Endometrial microvascular endothelial cells (primary cell): Measurements from ENCODE around the gene PADI3. TPM values are rescaled to one million over a fixed set of nuclear protein-coding genes. Genes with fewer than 3 reads are reported as not detected.

ENCODE experiments used
- in situ Hi-C: cut with HindIII; loops from 2 replicates; pipeline ENCODE4 v1.10.0; 2017; ENCODE audit warnings: low sequenced_read_pairs, low pct_unique_long_range_greater_than_20kb; ENCODE audit errors: inconsistent ontology term
- total RNA-seq: library from RNA; depleted of rRNA; stranded (reverse); fragments of >200 nt; gene quantifications from one replicate; pipeline ENCODE4 v1.2.3, GENCODE V29; 2015; ENCODE audit errors: inconsistent ontology term

Gene PADI3
- total RNA-seq, 1 donor from 2014 or later = not detected

DNA sequence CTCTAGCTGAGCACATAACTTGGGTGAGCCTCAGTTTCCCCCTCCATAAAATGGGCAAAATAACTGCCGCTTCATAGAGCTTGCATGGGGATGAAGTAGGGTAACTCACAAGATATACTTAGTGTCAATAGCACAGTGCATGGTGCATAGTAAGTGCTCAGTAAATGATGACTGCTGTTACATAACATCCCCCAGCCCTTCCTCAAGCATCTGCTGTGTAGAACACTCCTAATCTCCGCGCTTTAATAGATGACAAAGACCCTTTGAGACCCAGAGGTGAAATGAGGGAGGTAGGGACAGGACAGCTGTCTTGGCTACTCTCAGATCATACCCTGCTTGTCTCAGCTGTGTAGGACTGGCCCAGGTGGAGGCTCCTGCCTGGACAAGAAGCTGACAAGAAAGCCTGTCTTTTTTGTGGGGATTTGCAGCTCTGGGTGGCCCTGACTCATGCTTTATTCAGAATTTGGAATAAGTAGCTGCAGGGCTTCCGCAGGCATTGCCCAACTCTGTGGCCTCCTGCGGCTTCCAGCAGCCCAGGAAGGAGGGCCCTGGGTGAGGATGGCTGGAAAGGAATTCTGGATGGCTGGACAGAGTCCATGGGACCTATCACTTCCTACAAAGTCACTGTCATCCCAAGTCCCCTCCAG, 38.4 kb downstream of the PADI3 start:
- in situ Hi-C loops = no loop called here

DNA sequence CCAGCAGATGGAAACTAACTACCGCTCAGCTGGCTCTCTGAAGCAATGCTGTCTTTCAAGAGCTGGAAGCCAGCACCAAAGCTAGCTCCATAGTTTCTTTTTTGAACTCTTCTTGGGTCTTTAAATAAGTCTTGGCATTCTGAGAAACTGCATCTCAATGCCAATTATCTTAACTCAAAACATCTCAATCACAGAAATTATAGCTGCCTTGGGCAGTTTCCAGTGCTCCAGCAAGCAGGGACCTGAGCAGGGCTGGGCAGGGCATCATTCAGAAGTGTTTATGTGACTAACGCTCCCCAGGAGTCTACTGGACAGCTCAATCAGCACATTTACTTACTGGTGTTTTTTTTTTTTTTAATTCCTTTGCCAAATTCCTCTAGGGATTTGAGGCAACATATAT, 40.8 kb downstream of the PADI3 start:
- in situ Hi-C loops = no loop called here

- in situ Hi-C loops = no loop called here
Observed at GRCh38 chr1:17290553-17290952, 41.7 kb downstream of the PADI3 start.

- in situ Hi-C loops = no loop called here
Observed at GRCh38 chr1:17292299-17293160, 43.6 kb downstream of the PADI3 start.

- in situ Hi-C loops = no loop called here
Observed at GRCh38 chr1:17293681-17294425, 45.0 kb downstream of the PADI3 start.

DNA sequence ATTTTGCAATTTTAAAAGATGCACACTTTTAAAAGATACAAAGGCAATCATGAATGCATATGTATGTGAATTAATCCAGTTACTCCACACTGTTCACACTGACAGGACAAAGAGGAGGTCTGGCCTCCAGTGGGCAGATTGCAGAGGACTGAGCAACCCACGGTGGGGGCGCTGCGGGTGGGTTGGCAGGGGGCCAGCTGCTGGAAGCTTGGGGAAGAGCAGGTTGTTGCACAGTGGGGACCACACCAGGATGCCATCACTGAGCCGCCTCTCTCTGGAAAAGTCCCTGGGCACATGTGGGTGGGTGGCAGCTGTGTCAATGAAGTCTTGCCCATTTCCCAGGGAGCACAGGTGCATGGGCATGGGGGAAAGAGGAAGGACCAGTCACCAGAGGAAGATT, 46.4 kb downstream of the PADI3 start:
- in situ Hi-C loops = no loop called here

DNA sequence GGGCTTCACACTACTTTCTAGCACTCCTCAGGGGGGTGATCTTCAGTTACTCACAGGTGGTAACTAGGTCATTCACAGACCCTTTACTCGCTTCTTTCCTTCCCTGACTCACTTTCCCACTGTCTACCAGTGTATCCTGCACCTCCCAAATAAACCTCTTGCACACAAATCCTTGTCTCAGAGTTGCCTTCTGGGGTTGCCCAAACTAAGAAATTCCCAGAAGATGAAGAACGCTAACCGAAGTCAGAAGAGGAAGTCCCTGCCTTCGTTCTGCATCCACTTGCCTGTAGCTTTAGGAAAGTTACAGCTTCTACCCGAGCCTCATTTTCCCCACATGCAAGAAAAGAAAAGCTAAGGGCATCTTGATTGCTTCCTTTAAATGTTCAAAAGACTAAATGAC, 47.2 kb downstream of the PADI3 start:
- in situ Hi-C loops = no loop called here

DNA sequence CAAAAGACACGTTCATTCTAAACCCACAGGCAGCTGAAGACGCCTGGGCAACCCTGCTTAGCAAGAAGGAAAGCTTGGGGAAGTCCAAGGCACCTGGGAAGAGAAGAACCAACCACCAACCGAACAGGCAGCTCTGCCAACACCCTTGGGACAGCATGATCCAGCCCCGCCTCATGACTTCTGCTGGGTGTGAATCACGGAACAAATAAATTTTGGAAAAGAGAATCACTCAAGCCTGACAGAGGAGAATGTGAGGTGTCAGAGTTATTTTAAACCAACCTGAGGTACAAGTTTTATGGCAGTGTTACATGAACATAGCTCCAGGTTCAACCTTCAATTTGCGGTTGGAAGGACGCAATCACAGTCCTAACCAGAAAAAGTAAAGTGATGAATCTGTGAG, 49.1 kb downstream of the PADI3 start:
- in situ Hi-C loops = no loop called here

GRCh38 chr1:17301767-17302166, 52.9 kb downstream of the PADI3 start:
- in situ Hi-C loops = no loop called here

DNA sequence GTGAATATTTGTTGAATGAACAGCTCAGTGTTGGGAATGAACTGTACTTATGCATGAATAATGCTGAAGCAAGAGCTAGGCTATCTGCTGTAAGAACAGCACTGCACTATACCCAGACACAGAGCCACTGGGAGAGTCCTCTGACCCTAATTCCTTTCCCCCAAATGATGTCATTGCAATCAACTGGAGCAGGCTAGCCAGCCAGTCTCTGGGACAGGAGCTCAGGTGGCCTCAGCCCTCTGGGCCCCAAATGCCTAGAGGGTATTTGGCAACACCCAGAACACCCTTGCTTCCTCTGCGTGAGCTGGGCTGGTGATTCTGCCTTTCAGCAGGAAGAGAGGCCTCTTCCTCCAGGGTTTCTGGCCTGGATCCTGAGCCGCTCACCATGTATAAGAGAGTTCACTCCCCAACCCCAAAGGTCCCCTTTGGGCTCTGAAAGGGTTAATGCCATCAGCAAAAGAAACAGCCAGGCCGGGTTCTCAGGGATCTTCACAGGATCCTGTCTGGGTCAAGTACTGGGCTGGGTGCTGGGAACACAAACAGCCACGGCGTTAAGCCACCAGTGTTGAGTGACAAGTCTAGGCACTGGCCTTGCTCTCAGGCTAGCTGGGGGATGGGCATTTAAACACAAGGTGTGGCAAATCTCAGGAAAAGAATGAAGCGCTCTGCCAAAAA, 55.4 kb downstream of the PADI3 start:
- in situ Hi-C loops = no loop called here

DNA sequence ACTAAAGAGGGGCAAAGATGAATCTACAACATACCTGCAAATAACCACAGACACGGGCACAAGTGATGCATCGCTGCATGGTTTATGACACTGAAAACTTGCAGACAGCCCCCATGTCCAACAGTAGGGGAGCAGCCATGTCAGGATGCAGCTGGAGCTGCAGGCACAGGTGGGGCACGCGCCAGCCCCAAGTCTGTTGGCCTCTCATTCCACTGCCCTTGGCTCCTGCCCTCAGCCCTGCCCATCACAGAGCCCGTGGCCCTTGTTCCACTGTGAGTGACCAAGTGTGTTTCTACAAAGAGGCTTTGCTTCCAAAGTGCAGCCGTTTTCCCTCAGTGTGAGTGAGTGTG, 55.9 kb downstream of the PADI3 start:
- in situ Hi-C loops = no loop called here

DNA sequence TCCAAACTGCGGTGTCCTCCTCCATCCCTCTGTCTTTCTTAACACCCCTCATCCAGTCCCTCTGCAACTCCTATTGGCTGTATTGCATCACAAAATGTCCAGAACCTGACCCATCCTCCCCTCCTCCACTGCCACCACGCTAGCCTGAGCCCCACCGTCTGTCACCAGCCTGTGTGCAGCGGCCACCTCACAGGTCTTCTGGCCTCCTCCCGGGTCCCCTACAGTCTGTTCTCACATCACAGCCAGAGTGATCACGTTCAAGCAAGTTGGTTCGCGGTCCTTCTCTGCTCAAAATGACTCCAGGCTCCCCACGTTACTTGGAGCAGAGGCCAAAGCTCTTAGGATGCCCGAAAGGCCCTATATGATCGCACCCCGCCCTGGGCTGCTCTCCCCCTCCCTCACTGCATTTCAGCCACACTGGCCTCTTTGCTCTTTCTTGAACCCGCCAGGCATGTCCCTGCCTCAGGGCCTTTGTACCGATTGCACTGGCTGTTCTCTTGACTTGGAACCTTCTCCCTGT, 56.7 kb downstream of the PADI3 start:
- in situ Hi-C loops = no loop called here

DNA sequence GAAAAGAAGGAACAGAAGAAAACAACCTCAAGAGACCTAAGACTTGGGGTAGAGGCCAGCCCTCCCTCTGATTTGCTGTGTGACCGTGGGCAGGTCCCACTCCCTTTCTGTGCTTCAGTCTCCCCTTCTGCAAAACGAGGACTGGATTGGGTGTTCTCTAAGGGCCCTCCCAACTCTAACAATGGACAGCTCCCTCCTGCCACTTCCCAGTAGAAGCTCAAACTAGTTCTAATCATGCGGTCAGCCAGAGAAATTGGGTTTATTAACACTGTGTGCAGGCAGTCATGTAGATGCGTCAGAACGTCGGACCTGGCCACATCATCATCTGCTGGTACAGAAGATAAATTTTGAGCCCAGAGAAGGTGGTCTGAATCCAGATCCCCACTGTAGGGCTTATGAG, 57.5 kb downstream of the PADI3 start:
- in situ Hi-C loops = no loop called here

DNA sequence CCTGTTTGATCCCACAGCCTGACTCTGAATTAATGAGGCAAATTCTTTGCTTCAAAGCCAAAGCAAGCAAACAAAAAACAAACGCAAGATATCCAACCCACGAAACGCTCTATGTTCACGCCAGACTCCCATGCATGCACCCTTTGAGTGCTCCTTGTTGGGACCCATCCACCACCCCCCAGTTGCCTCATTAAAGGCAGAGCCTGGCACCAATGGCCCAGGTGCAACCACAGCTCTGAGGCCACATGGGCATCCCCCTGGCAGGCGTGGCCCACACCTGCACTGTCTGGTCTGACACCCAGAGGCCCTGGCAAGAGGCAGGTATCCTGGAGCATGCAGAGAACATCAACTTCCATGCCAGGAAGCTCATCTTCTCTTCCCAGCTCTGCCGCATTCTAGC, 58.0 kb downstream of the PADI3 start:
- in situ Hi-C loops = no loop called here

- in situ Hi-C loops = no loop called here
Observed at GRCh38 chr1:17307329-17307728, 58.4 kb downstream of the PADI3 start.

GRCh38 chr1:17307946-17308345, 59.0 kb downstream of the PADI3 start, which contains the start of gene PADI4:
TSS of gene PADI4 (plus strand) at chr1:17308197. CDS start at chr1:17308223, 26 bp downstream.
- in situ Hi-C loops = no loop called here

DNA sequence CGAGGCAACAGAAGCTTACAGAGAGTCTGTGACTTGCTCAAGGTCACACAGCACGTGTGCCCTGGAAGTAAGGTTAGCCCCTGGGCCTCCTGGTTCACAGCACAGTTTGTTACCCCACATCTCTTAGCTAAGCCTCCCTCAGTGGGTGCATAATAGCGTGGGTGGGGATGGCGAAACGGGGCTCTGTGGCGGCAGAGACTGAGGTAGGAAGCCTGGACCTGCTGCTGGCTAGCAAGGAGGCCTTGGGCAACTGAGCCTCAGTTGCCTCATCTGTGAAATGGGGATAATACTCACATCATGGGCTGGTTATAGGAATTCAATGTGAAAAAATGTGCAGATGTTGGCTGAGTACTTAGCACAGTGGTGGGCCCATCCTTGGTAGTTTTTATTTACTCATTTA, 59.7 kb downstream of the PADI3 start:
- in situ Hi-C loops = no loop called here

DNA sequence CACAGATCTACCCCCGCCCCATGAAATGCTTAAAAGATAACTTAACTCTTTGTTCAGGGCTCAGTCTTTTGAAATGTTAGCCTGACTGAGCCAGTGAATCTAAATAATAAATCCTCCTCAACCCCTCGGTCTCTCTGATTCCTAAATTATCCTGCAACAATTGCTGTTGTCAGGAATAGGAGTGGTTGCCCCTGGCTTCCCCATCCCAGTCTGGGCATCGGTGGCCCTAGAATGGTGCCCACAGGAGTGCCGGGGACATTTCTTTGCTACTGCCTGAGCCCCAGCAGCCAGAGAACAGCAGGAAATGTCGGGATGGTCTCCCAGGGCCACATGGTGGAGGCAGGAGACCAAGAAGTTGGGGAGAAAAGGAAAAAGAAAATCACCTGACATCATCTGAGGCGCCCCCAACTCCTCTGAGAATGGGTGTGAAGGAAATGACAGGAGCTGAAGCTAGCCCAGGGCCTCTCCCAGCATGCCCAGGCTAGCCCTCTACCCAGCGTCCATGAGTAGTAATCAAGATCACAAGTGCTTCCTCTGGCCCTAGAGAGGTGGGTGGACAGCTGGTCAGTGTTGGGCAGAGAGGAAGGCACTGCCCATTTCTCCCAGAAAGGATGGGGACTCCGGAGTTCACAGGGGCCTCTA, 60.6 kb downstream of the PADI3 start:
- in situ Hi-C loops = no loop called here
